Astrocyte of the cerebellum (primary cell): ENCODE measurements around the gene CNPY4.
A peak's percentile ranks its signal among the peaks of the same experiment; 100 is the strongest.

ENCODE experiments used
- DNase-seq: peaks from one replicate; pipeline ENCODE4 v3.0.0-alpha.2; 2011; ENCODE audit warnings: low read depth
- H3K4me3 ChIP-seq: 2 replicates; pipeline ENCODE4 v1.5.1; 2011; ENCODE audit warnings: mild to moderate bottlenecking, low read depth, low read length, moderate library complexity
- CTCF ChIP-seq: IDR thresholded peaks from 2 replicates; pipeline ENCODE4 v1.5.1; 2012; ENCODE audit warnings: low read length, low read depth, moderate library complexity, mild to moderate bottlenecking; ENCODE audit errors: missing control alignments
- in situ Hi-C: cut with HindIII; loops from 2 replicates; pipeline ENCODE4 v1.10.0; 2017; ENCODE audit warnings: low sequenced_read_pairs

CNPY4 gene

GRCh38 chr7:100166970-100167911 is 47.8 kb downstream of the CNPY4 start:
- no peak for TF ChIP-seq CTCF
- DNase-seq: no peak
- in situ Hi-C loops: no loop called here
- H3K4me3 ChIP-seq: peak overlapping the region; percentile 34

- in situ Hi-C loops: no loop called here
- TF ChIP-seq CTCF: no peak
- H3K4me3 ChIP-seq: peak overlapping the region; percentile 34
- no peak for DNase-seq
Measured at GRCh38 chr7:100167912-100168323, 48.5 kb downstream of the CNPY4 start.

GRCh38 chr7:100169147-100169850 is 49.9 kb downstream of the CNPY4 start:
- H3K4me3 ChIP-seq: no peak overlapping the region
- in situ Hi-C loops: no loop called here
- TF ChIP-seq CTCF: no peak
- DNase-seq: no peak

GRCh38 chr7:100170101-100170897 is 50.9 kb downstream of the CNPY4 start:
- DNase-seq: no peak
- no peak for TF ChIP-seq CTCF
- no peak overlapping the region for H3K4me3 ChIP-seq
- in situ Hi-C loops: no loop called here

GRCh38 chr7:100171087-100171681 is 51.8 kb downstream of the CNPY4 start:
- no peak for DNase-seq
- peak overlapping the region; percentile 19 for H3K4me3 ChIP-seq
- in situ Hi-C loops: no loop called here

More at GRCh38 chr7:100171087-100171681, 51.8 kb downstream of the CNPY4 start:
- TF ChIP-seq CTCF: no peak
